ENCODE data around the gene SMIM26.

DNA sequence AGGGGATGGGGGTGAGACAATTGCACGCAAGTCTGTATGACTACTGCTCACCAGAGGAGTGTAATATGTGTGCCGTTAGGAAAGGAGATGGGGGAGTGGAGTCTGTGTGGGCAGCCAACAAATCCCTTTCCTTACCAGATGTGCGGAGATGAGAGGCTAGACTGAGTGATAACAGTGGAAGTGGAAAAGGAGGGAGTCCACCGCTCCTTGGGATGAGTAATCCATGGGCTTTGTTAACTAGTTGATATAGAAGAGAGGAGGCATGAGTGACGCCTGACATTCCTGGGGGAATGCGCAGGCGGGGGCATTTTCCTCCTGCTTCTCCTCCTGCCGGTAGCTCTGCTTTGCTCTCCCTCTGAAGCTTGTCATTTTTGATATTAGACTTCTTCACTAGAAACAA lies 13.5 kb upstream of the SMIM26 start:
- TF ChIP-seq, protein P1, sequence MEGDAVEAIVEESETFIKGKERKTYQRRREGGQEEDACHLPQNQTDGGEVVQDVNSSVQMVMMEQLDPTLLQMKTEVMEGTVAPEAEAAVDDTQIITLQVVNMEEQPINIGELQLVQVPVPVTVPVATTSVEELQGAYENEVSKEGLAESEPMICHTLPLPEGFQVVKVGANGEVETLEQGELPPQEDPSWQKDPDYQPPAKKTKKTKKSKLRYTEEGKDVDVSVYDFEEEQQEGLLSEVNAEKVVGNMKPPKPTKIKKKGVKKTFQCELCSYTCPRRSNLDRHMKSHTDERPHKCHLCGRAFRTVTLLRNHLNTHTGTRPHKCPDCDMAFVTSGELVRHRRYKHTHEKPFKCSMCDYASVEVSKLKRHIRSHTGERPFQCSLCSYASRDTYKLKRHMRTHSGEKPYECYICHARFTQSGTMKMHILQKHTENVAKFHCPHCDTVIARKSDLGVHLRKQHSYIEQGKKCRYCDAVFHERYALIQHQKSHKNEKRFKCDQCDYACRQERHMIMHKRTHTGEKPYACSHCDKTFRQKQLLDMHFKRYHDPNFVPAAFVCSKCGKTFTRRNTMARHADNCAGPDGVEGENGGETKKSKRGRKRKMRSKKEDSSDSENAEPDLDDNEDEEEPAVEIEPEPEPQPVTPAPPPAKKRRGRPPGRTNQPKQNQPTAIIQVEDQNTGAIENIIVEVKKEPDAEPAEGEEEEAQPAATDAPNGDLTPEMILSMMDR (IDR thresholded peaks at IDR 0.05 in 4 of 5, conservative IDR thresholded peaks at IDR 0.05 in 1 of 5) = no peak
- no peak for TF ChIP-seq POLR2A (IDR thresholded peaks at IDR 0.05)
